ENCODE data around the gene SELENOT. TPM values are rescaled to one million over a fixed set of nuclear protein-coding genes. Genes with fewer than 3 reads are reported as not detected.

SELENOT gene
- total RNA-seq, 4 donors from 2014 or later = 98.0 to 158 (median 111) TPM

GRCh38 chr3:150602426-150603152 is 532 bp upstream of the SELENOT start:
- Histone ChIP-seq H3K27me3 (no peaks in the 10 kb centered on the region), H3K4me3 (peak overlapping the region; percentile 62 to 72), H3K9me3 (no peaks in the 10 kb centered on the region), H3K27ac (peak overlapping the region; percentile 93 to 95), H3K4me1 (no peaks in the 10 kb centered on the region), H3K36me3 (no peaks in the 10 kb centered on the region)
- TF ChIP-seq CTCF (IDR thresholded peaks at IDR 0.05) (no peak), POLR2A (IDR thresholded peaks at IDR 0.05) (no peak)
- no peak for DNase-seq
- intact Hi-C loops (cut with DNase I; ENCODE audit: low total_unique reads) = loop anchor here (5.0 kb wide), 1 partner anchor 100 kb away; the partner anchor contains the start of gene ERICH6

- TF ChIP-seq CTCF (IDR thresholded peaks at IDR 0.05) (no peak), POLR2A (IDR thresholded peaks at IDR 0.05) (no peak)
- no peaks in the 10 kb centered on the region for H3K4me1 ChIP-seq
Measured at GRCh38 chr3:150603980-150604319, 829 bp downstream of the SELENOT start.

GRCh38 chr3:150605998-150606641 is 3.0 kb downstream of the SELENOT start:
- intact Hi-C loops (cut with DNase I; ENCODE audit: low total_unique reads) = no loop called here
- Histone ChIP-seq H3K4me3 (no peak overlapping the region), H3K27ac (no peak overlapping the region), H3K9me3 (no peaks in the 10 kb centered on the region), H3K4me1 (no peaks in the 10 kb centered on the region), H3K27me3 (no peaks in the 10 kb centered on the region), H3K36me3 (no peaks in the 10 kb centered on the region)
- DNase-seq = no peak
- no peak for TF ChIP-seq POLR2A (IDR thresholded peaks at IDR 0.05)
- no peak for TF ChIP-seq CTCF (IDR thresholded peaks at IDR 0.05)

More at GRCh38 chr3:150603980-150604319, 829 bp downstream of the SELENOT start:
- Histone ChIP-seq H3K4me3 (peak overlapping the region; percentile 62 to 72), H3K36me3 (no peaks in the 10 kb centered on the region), H3K27ac (peak overlapping the region; percentile 93 to 95), H3K27me3 (no peaks in the 10 kb centered on the region), H3K9me3 (no peaks in the 10 kb centered on the region)
- intact Hi-C loops (cut with DNase I; ENCODE audit: low total_unique reads) = loop anchor here (5.0 kb wide), 1 partner anchor 98 kb away; the partner anchor contains the start of gene ERICH6
- no peak for DNase-seq

- Histone ChIP-seq H3K27ac (no peak overlapping the region), H3K36me3 (no peaks in the 10 kb centered on the region), H3K9me3 (no peaks in the 10 kb centered on the region), H3K27me3 (no peaks in the 10 kb centered on the region), H3K4me1 (no peaks in the 10 kb centered on the region), H3K4me3 (no peak overlapping the region)
- intact Hi-C loops (cut with DNase I; ENCODE audit: low total_unique reads) = no loop called here
- TF ChIP-seq POLR2A (IDR thresholded peaks at IDR 0.05) (no peak), CTCF (IDR thresholded peaks at IDR 0.05) (no peak)
- no peak for DNase-seq
Measured at GRCh38 chr3:150607267-150608065, 4.3 kb downstream of the SELENOT start.

Measured in uterus (tissue), 4 donors.